ENCODE results near the gene ZNF407.

ZNF407 gene

DNA sequence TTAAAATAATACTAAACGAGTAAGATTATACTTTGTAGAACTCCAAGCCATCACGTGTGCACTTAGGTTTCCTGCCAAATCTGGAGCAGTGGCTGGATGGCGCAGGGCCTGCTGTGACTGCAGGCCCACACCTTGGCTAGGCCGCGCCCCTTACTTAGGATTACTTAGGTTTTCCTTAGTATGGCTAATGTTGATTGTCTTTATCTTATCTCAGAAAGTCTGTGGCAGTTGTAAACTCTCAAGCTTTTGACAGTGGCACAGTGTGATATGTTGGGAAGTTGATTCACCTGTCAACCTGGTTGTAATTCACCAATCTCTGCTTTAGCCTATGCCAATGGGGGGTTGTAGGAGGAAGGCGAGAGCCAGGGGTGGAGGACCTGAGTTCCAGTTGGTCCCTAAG is 208.4 kb downstream of the ZNF407 start:
- TF ChIP-seq, protein P1, sequence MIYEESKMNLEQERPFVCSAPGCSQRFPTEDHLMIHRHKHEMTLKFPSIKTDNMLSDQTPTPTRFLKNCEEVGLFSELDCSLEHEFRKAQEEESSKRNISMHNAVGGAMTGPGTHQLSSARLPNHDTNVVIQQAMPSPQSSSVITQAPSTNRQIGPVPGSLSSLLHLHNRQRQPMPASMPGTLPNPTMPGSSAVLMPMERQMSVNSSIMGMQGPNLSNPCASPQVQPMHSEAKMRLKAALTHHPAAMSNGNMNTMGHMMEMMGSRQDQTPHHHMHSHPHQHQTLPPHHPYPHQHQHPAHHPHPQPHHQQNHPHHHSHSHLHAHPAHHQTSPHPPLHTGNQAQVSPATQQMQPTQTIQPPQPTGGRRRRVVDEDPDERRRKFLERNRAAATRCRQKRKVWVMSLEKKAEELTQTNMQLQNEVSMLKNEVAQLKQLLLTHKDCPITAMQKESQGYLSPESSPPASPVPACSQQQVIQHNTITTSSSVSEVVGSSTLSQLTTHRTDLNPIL (CRISPR knock-in tag; IDR thresholded peaks at IDR 0.05; ENCODE audit: low read depth), result no peak
- no peak for TF ChIP-seq ZFP3 (CRISPR knock-in tag; IDR thresholded peaks at IDR 0.05)
- TF ChIP-seq PPARA (CRISPR knock-in tag; IDR thresholded peaks at IDR 0.05; ENCODE audit: borderline replicate concordance), result no peak
- TF ChIP-seq ZC3H10 (CRISPR knock-in tag; IDR thresholded peaks at IDR 0.05), result no peak
- TF ChIP-seq ZNF565 (CRISPR knock-in tag; conservative IDR thresholded peaks at IDR 0.05; ENCODE audit: low read depth), result no peak
- TF ChIP-seq SNAI2 (CRISPR knock-in tag; IDR thresholded peaks at IDR 0.05), result no peak
- TF ChIP-seq RARB (CRISPR knock-in tag; IDR thresholded peaks at IDR 0.05), result no peak
- ATAC-seq, result no peak

DNA sequence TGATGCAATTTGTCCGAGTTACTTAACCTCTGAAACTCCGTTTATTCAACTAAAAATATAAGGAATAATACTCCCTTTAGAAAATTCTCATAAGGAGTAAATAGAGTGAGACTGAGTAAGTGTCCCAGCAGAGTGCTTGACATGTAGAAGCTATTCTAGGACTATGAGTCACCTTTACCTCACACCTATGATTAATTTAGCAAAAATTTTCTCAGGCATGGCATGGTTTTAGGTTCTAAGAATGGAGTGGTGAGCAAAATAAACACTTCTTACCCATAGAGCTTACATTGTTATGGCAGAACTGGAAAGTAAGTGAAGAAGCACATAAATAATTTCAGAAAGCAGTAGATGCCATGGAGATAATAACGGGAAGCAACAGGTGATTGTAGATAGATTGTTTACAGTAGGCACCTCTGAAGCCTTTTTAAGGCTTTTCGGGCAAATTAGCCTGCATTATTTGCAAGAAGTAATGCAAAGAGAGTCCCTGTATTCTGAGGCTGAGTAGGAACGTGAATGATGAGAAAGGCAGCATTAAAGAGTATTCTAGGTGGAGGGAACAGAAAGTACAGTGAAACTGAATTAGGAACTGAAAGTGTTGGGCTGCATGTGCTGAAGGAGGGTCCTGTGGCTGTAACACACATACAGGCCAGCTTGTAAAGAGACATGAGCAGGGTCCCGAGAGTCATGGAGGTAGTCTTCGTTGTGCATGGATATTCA is 209.2 kb downstream of the ZNF407 start:
- ATAC-seq, result peak; percentile 78
- TF ChIP-seq OSR1 (CRISPR knock-in tag; IDR thresholded peaks at IDR 0.05) (no peak), ARNTL (CRISPR knock-in tag; IDR thresholded peaks at IDR 0.05; ENCODE audit: borderline replicate concordance, low read depth) (no peak), ZNF70 (CRISPR knock-in tag; IDR thresholded peaks at IDR 0.05) (no peak), GLIS3 (CRISPR knock-in tag; IDR thresholded peaks at IDR 0.05) (no peak), ESRRG (CRISPR knock-in tag; IDR thresholded peaks at IDR 0.05) (no peak), CSDC2 (CRISPR knock-in tag; IDR thresholded peaks at IDR 0.05) (no peak), TCF4 (CRISPR knock-in tag; IDR thresholded peaks at IDR 0.05; ENCODE audit: borderline replicate concordance) (no peak), TOX (CRISPR knock-in tag; IDR thresholded peaks at IDR 0.05; ENCODE audit: borderline replicate concordance) (no peak), ISL1 (CRISPR knock-in tag; IDR thresholded peaks at IDR 0.05) (no peak)
- TF ChIP-seq, protein P1 (CRISPR knock-in tag; IDR thresholded peaks at IDR 0.05; ENCODE audit: low read depth), result no peak
- TF ChIP-seq, protein P2, sequence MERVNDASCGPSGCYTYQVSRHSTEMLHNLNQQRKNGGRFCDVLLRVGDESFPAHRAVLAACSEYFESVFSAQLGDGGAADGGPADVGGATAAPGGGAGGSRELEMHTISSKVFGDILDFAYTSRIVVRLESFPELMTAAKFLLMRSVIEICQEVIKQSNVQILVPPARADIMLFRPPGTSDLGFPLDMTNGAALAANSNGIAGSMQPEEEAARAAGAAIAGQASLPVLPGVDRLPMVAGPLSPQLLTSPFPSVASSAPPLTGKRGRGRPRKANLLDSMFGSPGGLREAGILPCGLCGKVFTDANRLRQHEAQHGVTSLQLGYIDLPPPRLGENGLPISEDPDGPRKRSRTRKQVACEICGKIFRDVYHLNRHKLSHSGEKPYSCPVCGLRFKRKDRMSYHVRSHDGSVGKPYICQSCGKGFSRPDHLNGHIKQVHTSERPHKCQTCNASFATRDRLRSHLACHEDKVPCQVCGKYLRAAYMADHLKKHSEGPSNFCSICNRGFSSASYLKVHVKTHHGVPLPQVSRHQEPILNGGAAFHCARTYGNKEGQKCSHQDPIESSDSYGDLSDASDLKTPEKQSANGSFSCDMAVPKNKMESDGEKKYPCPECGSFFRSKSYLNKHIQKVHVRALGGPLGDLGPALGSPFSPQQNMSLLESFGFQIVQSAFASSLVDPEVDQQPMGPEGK (CRISPR knock-in tag; IDR thresholded peaks at IDR 0.05; ENCODE audit: borderline replicate concordance), result no peak
- TF ChIP-seq, protein P3, sequence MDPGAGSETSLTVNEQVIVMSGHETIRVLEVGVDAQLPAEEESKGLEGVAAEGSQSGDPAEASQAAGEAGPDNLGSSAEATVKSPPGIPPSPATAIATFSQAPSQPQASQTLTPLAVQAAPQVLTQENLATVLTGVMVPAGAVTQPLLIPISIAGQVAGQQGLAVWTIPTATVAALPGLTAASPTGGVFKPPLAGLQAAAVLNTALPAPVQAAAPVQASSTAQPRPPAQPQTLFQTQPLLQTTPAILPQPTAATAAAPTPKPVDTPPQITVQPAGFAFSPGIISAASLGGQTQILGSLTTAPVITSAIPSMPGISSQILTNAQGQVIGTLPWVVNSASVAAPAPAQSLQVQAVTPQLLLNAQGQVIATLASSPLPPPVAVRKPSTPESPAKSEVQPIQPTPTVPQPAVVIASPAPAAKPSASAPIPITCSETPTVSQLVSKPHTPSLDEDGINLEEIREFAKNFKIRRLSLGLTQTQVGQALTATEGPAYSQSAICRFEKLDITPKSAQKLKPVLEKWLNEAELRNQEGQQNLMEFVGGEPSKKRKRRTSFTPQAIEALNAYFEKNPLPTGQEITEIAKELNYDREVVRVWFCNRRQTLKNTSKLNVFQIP (CRISPR knock-in tag; IDR thresholded peaks at IDR 0.05; ENCODE audit: borderline replicate concordance, low read depth), result no peak
- TF ChIP-seq, protein P4, sequence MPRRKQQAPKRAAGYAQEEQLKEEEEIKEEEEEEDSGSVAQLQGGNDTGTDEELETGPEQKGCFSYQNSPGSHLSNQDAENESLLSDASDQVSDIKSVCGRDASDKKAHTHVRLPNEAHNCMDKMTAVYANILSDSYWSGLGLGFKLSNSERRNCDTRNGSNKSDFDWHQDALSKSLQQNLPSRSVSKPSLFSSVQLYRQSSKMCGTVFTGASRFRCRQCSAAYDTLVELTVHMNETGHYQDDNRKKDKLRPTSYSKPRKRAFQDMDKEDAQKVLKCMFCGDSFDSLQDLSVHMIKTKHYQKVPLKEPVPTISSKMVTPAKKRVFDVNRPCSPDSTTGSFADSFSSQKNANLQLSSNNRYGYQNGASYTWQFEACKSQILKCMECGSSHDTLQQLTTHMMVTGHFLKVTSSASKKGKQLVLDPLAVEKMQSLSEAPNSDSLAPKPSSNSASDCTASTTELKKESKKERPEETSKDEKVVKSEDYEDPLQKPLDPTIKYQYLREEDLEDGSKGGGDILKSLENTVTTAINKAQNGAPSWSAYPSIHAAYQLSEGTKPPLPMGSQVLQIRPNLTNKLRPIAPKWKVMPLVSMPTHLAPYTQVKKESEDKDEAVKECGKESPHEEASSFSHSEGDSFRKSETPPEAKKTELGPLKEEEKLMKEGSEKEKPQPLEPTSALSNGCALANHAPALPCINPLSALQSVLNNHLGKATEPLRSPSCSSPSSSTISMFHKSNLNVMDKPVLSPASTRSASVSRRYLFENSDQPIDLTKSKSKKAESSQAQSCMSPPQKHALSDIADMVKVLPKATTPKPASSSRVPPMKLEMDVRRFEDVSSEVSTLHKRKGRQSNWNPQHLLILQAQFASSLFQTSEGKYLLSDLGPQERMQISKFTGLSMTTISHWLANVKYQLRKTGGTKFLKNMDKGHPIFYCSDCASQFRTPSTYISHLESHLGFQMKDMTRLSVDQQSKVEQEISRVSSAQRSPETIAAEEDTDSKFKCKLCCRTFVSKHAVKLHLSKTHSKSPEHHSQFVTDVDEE (CRISPR knock-in tag; IDR thresholded peaks at IDR 0.05), result no peak
- TF ChIP-seq, protein P5, sequence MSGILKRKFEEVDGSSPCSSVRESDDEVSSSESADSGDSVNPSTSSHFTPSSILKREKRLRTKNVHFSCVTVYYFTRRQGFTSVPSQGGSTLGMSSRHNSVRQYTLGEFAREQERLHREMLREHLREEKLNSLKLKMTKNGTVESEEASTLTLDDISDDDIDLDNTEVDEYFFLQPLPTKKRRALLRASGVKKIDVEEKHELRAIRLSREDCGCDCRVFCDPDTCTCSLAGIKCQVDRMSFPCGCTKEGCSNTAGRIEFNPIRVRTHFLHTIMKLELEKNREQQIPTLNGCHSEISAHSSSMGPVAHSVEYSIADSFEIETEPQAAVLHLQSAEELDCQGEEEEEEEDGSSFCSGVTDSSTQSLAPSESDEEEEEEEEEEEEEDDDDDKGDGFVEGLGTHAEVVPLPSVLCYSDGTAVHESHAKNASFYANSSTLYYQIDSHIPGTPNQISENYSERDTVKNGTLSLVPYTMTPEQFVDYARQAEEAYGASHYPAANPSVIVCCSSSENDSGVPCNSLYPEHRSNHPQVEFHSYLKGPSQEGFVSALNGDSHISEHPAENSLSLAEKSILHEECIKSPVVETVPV (CRISPR knock-in tag; IDR thresholded peaks at IDR 0.05), result no peak
